GM12864 (cell line): ENCODE measurements around the gene SLC37A1.

ENCODE experiments used
- DNase-seq: peaks from one replicate; pipeline ENCODE4 v3.0.0-alpha.2; 2011; ENCODE audit warnings: low read depth
- H3K4me3 ChIP-seq: 2 replicates; pipeline ENCODE4 v1.5.1; 2011; ENCODE audit warnings: mild to moderate bottlenecking, low read depth, low read length, control low read depth
- CTCF ChIP-seq: IDR thresholded peaks from 2 replicates; pipeline ENCODE4 v1.5.1; 2011; ENCODE audit warnings: low read depth, mild to moderate bottlenecking, moderate library complexity, low read length, control low read depth, inconsistent platforms; ENCODE audit errors: missing control alignments

Gene SLC37A1

GRCh38 chr21:42630626-42631025, 117.0 kb downstream of the SLC37A1 start:
- no peak for TF ChIP-seq CTCF
- DNase-seq, result no peak
- no peak overlapping the region for H3K4me3 ChIP-seq
